SK-N-MC (cell line): ENCODE measurements around the gene CTCF.

ENCODE experiments used
- EZH2 ChIP-seq: fragments of 200-600 bp; sonication (generic); IDR thresholded peaks from one replicate; pipeline ENCODE4 v1.6.1; 2017; ENCODE audit warnings: antibody characterized with exemption
- FOXP2 ChIP-seq: optimal IDR thresholded peaks from 2 replicates; pipeline ENCODE3; 2011; ENCODE audit warnings: mild to moderate bottlenecking, moderate library complexity; ENCODE audit not compliant: insufficient read depth; ENCODE audit errors: extremely low read length, control extremely low read depth
- POLR2AphosphoS5 ChIP-seq: IDR thresholded peaks from 2 replicates; pipeline ENCODE4 v1.6.1; 2012; ENCODE audit warnings: mild to moderate bottlenecking, low read depth, low read length, borderline replicate concordance

DNA sequence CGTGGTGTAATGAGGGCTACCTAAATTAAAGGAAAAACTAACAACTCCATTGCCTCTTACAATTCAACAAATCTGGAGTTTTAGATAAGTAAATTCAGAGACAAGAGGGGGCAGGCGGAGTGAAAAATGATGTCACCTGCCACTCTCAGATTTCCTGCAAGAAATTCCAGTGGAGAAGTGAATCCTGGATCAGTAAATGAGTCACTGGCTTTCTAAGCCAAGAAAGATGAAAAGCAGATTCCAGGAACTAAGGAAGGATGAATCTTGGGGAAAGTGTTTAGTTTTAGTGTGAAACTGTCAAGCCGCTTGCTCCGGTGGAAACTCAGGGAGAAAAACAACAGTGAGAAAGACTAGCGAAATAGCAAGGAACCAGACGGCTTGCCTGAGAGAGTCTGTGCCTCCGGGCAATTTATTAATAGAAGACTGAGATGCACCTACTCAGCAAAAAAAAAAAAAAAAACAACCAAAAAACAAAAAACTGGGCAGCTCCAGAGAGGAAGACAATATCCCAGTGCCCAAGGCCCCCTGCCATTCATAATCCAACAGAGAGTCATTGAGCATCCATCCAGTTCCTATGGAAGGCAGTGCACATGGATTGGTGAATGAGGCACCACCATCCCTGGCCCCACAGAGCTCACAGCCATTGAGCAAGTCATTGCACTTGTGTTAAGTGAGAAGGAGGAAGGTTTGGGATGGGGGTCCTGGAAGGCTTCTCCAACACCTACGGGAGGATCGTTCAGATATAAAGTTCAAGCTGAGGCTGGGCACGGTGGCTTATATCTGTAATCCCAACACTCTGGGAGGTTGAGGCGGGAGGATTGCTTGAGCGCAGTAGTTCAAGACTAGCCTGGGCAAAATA, 45.8 kb upstream of the CTCF start:
- TF ChIP-seq EZH2 (no peak), POLR2AphosphoS5 (no peak), FOXP2 (no peak)
